Neuronal stem cell (in vitro differentiated cells): Measurements from ENCODE around the gene SRGAP2C.

Experiments
- DNase-seq: peaks from one replicate; pipeline ENCODE4 v3.0.0-alpha.2; 2013; ENCODE audit warnings: low spot score
- H2AFZ ChIP-seq: one replicate; pipeline ENCODE4 v1.6.1; 2013; ENCODE audit warnings: mild to moderate bottlenecking, low read length, inconsistent platforms
- H2AK5ac ChIP-seq: 2 replicates; pipeline ENCODE4 v1.6.1; 2013; ENCODE audit warnings: low read depth, mild to moderate bottlenecking, inconsistent platforms, low read length, moderate library complexity, mixed read lengths
- H2BK120ac ChIP-seq: 2 replicates; pipeline ENCODE4 v1.6.1; 2013; ENCODE audit warnings: low read depth, mild to moderate bottlenecking, inconsistent platforms, low read length, moderate library complexity, mixed read lengths
- H2BK12ac ChIP-seq: one replicate; pipeline ENCODE4 v1.6.1; 2013; ENCODE audit warnings: low read length, inconsistent platforms
- H2BK15ac ChIP-seq: 2 replicates; pipeline ENCODE4 v1.6.1; 2013; ENCODE audit warnings: mild to moderate bottlenecking, low read length, inconsistent platforms, mixed read lengths
- H2BK5ac ChIP-seq: one replicate; pipeline ENCODE4 v1.6.1; 2013; ENCODE audit warnings: inconsistent platforms, mild to moderate bottlenecking, low read length, moderate library complexity
- H3K14ac ChIP-seq: one replicate; pipeline ENCODE4 v1.6.1; 2013; ENCODE audit warnings: low read length, inconsistent platforms
- H3K18ac ChIP-seq: 2 replicates; pipeline ENCODE4 v1.6.1; 2013; ENCODE audit warnings: low read length, inconsistent platforms
- H3K23ac ChIP-seq: 2 replicates; pipeline ENCODE4 v1.6.1; 2013; ENCODE audit warnings: low read depth, mild to moderate bottlenecking, mixed read lengths, low read length, inconsistent platforms; ENCODE audit not compliant: poor library complexity
- H3K27ac ChIP-seq: replicated peaks from 3 replicates; pipeline ENCODE4 v1.5.1; 2013; ENCODE audit warnings: low read length, inconsistent platforms
- H3K27me3 ChIP-seq, 3 experiments: 2 replicates each; pipeline ENCODE4 v1.6.1; 2013; ENCODE audit warnings: low read length in 3 of 3, mild to moderate bottlenecking in 2 of 3, inconsistent platforms in 1 of 3, low read depth in 1 of 3, mixed read lengths in 1 of 3, moderate library complexity in 1 of 3; ENCODE audit not compliant: control insufficient read depth in 3 of 3, insufficient read depth in 3 of 3
- H3K36me3 ChIP-seq, 2 donors: replicated peaks in 1 of 2; 2 replicates each; pipeline ENCODE4 v1.6.1; 2013; ENCODE audit warnings: low read length in 2 of 2; ENCODE audit not compliant: control insufficient read depth in 2 of 2, insufficient read depth in 2 of 2
- H3K4ac ChIP-seq: 2 replicates; pipeline ENCODE4 v1.6.1; 2013; ENCODE audit warnings: inconsistent platforms, mild to moderate bottlenecking, low read length, moderate library complexity
- H3K4me1 ChIP-seq, 2 donors: 1 replicate in 1 of 2; 2 replicates in 1 of 2; pipeline ENCODE4 v1.6.1; 2013; ENCODE audit warnings: low read length in 2 of 2, low read depth in 1 of 2; ENCODE audit not compliant: control insufficient read depth in 2 of 2, insufficient read depth in 1 of 2
- H3K4me2 ChIP-seq: one replicate; pipeline ENCODE4 v1.6.1; 2013; ENCODE audit warnings: mild to moderate bottlenecking, low read length, inconsistent platforms; ENCODE audit not compliant: insufficient read depth, poor library complexity, severe bottlenecking
- H3K4me3 ChIP-seq, 2 donors: 2 replicates each; pipeline ENCODE4 v1.5.1; 2013; ENCODE audit warnings: low read length in 2 of 2, mild to moderate bottlenecking in 2 of 2, inconsistent platforms in 1 of 2, moderate library complexity in 1 of 2
- H3K79me1 ChIP-seq: one replicate; pipeline ENCODE4 v1.6.1; 2013; ENCODE audit warnings: low read depth, mild to moderate bottlenecking, inconsistent platforms, low read length, moderate library complexity
- H3K9ac ChIP-seq: one replicate; pipeline ENCODE4 v1.6.1; 2013; ENCODE audit warnings: mild to moderate bottlenecking, low read depth, low read length, inconsistent platforms; ENCODE audit not compliant: poor library complexity
- H3K9me3 ChIP-seq, 2 donors: replicated peaks in 1 of 2; 2 replicates each; pipeline versions ENCODE3 to v1.6.1; 2013; ENCODE audit warnings: low read length in 2 of 2, mild to moderate bottlenecking in 2 of 2, inconsistent platforms in 1 of 2, low read depth in 1 of 2, mixed read lengths in 1 of 2, moderate library complexity in 1 of 2; ENCODE audit not compliant: control insufficient read depth in 2 of 2, insufficient read depth in 1 of 2
- H4K8ac ChIP-seq: one replicate; pipeline ENCODE4 v1.6.1; 2013; ENCODE audit warnings: low read depth, mild to moderate bottlenecking, inconsistent platforms, low read length, moderate library complexity
- H4K91ac ChIP-seq: one replicate; pipeline ENCODE4 v1.6.1; 2013; ENCODE audit warnings: low read length, low read depth, mild to moderate bottlenecking, inconsistent platforms; ENCODE audit not compliant: poor library complexity
- WGBS, 2 donors: extraction: QIAGEN DNeasy Blood & Tissue Kit; methylation state at CpG; one replicate each; pipeline ENCODE4 v1.1.7; 2013; ENCODE audit warnings: missing lambda C conversion rate in 2 of 2, mixed read lengths in 1 of 2; ENCODE audit not compliant: insufficient read length in 2 of 2, insufficient replicate concordance in 1 of 2; ENCODE audit errors: extremely low coverage in 2 of 2; 5-methylcytosine and 5-hydroxymethylcytosine counted together

The SRGAP2C gene

DNA sequence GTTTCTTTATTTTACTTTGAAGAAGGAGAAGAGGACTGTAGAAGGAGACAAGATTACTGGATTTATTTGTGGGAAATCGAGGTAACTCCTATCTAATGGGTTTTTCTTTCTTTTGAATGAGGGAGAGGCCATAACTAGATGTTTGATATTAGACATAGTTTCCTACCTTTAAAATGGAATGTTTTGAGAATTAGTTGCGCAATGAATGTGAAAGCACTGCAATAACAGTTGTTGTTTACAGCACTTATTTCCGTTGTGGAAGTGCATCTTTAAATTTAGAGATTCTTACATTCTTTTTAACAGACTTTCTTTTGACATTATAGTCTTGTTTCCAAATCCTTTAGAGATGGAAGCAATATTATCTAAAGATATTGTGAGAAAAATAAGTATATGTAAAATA is 229.0 kb downstream of the SRGAP2C start:
- no peak for DNase-seq
- Histone ChIP-seq H3K79me1 (no peaks in the 10 kb centered on the region), H3K9me3 (no peaks in the 10 kb centered on the region), H3K36me3 (no peaks in the 10 kb centered on the region), H4K8ac (no peak overlapping the region), H3K9ac (no peak overlapping the region), H3K27ac (no peak overlapping the region), H3K23ac (no peak overlapping the region), H2AK5ac (no peak overlapping the region), H3K4ac (no peak overlapping the region), H3K4me3 (no peak overlapping the region), H3K4me2 (no peak overlapping the region), H4K91ac (no peak overlapping the region), H2BK15ac (no peak overlapping the region), H3K14ac (no peak overlapping the region), H2BK120ac (no peak overlapping the region), H2AFZ (no peak overlapping the region), H2BK12ac (no peak overlapping the region), H3K18ac (no peak overlapping the region), H3K4me1 (no peaks in the 10 kb centered on the region), H3K27me3 (no peaks in the 10 kb centered on the region), H2BK5ac (no peak overlapping the region)
- no CpG with 5 or more reads among the region's 3 CpGs for WGBS, 2 donors

DNA sequence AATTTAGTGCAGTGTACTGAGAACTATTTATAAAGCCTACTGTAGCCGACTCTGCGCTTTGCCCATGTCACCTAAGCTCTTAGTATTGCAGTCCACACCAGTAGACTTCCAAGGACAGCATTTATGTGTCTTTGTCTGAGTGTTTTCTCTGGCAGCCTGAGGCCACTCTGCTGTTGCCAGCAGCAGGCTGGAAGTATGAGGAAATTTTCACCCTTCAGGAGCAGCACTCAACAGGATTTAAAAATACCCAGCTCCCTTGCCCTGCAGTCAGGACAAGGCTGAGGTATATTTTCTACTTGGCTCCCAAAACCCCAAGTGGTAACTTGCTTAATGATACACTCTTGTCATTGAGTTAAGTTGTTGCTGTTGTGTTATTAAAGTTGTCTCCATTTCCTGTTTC is 230.1 kb downstream of the SRGAP2C start:
- H3K27me3 ChIP-seq, result no peaks in the 10 kb centered on the region
- no peak overlapping the region for H2BK12ac ChIP-seq
- no peak overlapping the region for H3K9ac ChIP-seq
- no peak overlapping the region for H3K18ac ChIP-seq
- H3K36me3 ChIP-seq, result no peaks in the 10 kb centered on the region
- peak overlapping the region; percentile 28 for H2AFZ ChIP-seq
- no peak overlapping the region for H3K4me2 ChIP-seq
- H2BK120ac ChIP-seq, result no peak overlapping the region
- H3K4ac ChIP-seq, result no peak overlapping the region
- no peak overlapping the region for H2AK5ac ChIP-seq
- no peaks in the 10 kb centered on the region for H3K79me1 ChIP-seq
- DNase-seq, result no peak
- H3K27ac ChIP-seq, result no peak overlapping the region
- no peak overlapping the region for H3K4me3 ChIP-seq
- H4K8ac ChIP-seq, result no peak overlapping the region
- H4K91ac ChIP-seq, result no peak overlapping the region
- H3K14ac ChIP-seq, result no peak overlapping the region
- H3K4me1 ChIP-seq, result no peaks in the 10 kb centered on the region
- H2BK15ac ChIP-seq, result no peak overlapping the region
- H3K9me3 ChIP-seq, result no peaks in the 10 kb centered on the region
- H2BK5ac ChIP-seq, result no peak overlapping the region
- WGBS, 2 donors, result no CpG with 5 or more reads among the region's 2 CpGs
- no peak overlapping the region for H3K23ac ChIP-seq

DNA sequence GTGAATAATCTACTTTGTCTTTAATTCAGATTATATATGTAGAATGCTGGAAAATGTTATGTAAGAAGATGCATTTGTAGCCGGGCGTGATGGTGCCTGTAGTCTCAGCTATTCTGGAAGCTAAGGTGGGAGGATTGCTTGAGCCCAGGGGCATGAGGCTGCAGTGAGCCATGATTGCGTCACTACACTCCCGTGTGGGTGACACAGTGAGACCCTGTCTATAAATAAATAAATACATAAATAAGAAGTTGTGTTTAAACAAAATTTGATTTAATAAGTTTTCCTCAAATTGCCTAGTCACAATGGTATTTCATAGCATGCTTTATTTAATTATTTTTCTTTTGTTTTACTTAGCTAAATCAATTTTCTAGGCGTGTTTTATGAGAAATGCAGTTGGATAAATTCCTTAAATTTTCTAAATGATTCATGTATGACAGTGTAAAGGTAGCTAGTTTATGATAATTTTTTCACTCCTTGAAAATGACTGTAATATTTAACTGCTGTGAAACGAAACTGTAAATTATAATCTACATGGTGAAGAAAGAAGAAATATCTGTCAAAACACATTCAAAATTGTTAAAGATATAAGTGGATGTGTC is 232.6 kb downstream of the SRGAP2C start:
- no peak overlapping the region for H3K4ac ChIP-seq
- no CpG with 5 or more reads among the region's 6 CpGs for WGBS, 2 donors
- no peak overlapping the region for H3K23ac ChIP-seq
- H3K79me1 ChIP-seq, result no peaks in the 10 kb centered on the region
- no peak overlapping the region for H3K9ac ChIP-seq
- no peaks in the 10 kb centered on the region for H3K27me3 ChIP-seq
- H2AFZ ChIP-seq, result no peak overlapping the region
- no peak for DNase-seq
- H2AK5ac ChIP-seq, result no peak overlapping the region
- no peak overlapping the region for H2BK15ac ChIP-seq
- no peak overlapping the region for H3K27ac ChIP-seq
- H3K9me3 ChIP-seq, result no peaks in the 10 kb centered on the region
- H3K4me2 ChIP-seq, result no peak overlapping the region
- H2BK120ac ChIP-seq, result no peak overlapping the region
- H3K4me1 ChIP-seq, result no peaks in the 10 kb centered on the region
- H2BK12ac ChIP-seq, result no peak overlapping the region
- no peak overlapping the region for H4K8ac ChIP-seq
- H4K91ac ChIP-seq, result no peak overlapping the region
- H2BK5ac ChIP-seq, result no peak overlapping the region
- H3K18ac ChIP-seq, result no peak overlapping the region
- no peak overlapping the region for H3K4me3 ChIP-seq
- no peak overlapping the region for H3K14ac ChIP-seq
- no peaks in the 10 kb centered on the region for H3K36me3 ChIP-seq

DNA sequence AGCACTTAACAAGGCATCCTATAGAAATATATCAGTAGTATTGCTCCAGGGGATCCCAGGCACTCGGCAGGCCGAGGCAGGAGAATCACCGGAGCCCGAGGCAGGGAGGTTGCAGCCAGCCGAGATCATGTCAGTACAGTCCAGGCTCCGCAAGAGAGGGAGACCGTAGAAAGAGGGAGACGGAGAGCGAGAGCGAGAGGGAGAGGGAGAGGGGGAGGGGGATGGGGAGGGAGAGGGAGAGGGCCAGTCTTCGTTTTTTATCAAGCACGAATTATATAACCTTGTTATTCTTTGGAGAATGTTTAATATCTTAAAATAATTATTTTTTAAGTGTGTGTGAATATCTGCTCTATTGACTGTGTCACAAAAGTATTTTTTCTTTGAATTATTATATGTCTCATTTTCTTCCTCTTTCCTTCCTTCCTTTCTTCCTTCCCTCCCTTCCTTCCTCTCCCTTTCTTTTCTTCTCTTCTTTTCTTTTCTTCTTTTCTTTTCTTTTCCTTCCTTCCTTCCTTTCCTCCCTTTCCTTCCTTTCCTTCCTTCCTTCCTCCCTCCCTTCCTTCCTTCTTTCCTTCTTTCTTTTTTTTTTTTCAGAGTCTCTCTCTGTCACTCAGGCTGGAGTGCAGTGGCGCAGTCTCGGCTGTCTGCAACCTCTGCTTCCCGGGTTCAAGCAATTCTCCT is 233.7 kb downstream of the SRGAP2C start:
- H4K8ac ChIP-seq, result no peak overlapping the region
- H3K9me3 ChIP-seq, result no peaks in the 10 kb centered on the region
- H3K9ac ChIP-seq, result no peak overlapping the region
- no peak overlapping the region for H2BK12ac ChIP-seq
- H3K23ac ChIP-seq, result no peak overlapping the region
- no peak overlapping the region for H2BK5ac ChIP-seq
- no peak overlapping the region for H4K91ac ChIP-seq
- H2BK120ac ChIP-seq, result no peak overlapping the region
- no peak overlapping the region for H2BK15ac ChIP-seq
- DNase-seq, result no peak
- H3K79me1 ChIP-seq, result no peaks in the 10 kb centered on the region
- no peak overlapping the region for H3K18ac ChIP-seq
- no peak overlapping the region for H3K27ac ChIP-seq
- no peak overlapping the region for H2AFZ ChIP-seq
- H3K36me3 ChIP-seq, result no peaks in the 10 kb centered on the region
- no peak overlapping the region for H3K14ac ChIP-seq
- no peaks in the 10 kb centered on the region for H3K4me1 ChIP-seq
- WGBS, 2 donors, result no CpG with 5 or more reads among the region's 15 CpGs
- no peaks in the 10 kb centered on the region for H3K27me3 ChIP-seq
- H3K4me3 ChIP-seq, result no peak overlapping the region
- H3K4ac ChIP-seq, result no peak overlapping the region
- H3K4me2 ChIP-seq, result peak overlapping the region; percentile 18
- no peak overlapping the region for H2AK5ac ChIP-seq
